Forelimb muscle (tissue), 1 donor: ENCODE results near the gene CDH20. TPM values are rescaled to one million over a fixed set of nuclear protein-coding genes. Genes with fewer than 3 reads are reported as not detected.
"Not testable (repeated sequence)": the region's sequence is repeated elsewhere in the genome, so short reads cannot be mapped to it uniquely, and the experiment has no call there.

ENCODE experiments used
- DNase-seq: peaks from one replicate; pipeline ENCODE4 v3.0.0-alpha.2; 2013; ENCODE audit warnings: low read depth
- polyA plus RNA-seq: library from polyadenylated mRNA; unstranded; fragments of 120-200 nt; gene quantifications from one replicate; pipeline ENCODE4 v1.2.1, GENCODE V29; 2013; ENCODE audit not compliant: insufficient read length

CDH20 gene
- polyA plus RNA-seq, 1 donor, result 1.4 TPM

DNA sequence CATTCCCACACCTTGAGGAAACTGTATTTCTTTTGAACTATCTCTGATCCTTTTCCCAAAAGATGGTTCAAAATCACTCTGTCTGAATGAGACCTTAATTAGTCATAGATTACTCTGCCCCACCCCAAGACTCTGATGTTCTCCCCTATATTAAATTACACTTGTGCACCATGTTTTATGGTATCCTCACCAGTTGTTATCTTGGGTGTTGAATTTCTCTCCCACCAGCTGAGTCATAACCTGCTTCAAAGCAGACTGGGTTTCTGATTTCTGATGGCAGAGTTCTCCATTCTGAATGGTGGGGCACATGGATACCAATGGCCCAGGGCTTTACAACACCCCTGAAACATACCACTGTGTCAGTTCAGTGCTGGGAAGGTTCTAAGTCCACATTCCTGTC lies 15.0 kb downstream of the CDH20 start:
- no peak for DNase-seq

DNA sequence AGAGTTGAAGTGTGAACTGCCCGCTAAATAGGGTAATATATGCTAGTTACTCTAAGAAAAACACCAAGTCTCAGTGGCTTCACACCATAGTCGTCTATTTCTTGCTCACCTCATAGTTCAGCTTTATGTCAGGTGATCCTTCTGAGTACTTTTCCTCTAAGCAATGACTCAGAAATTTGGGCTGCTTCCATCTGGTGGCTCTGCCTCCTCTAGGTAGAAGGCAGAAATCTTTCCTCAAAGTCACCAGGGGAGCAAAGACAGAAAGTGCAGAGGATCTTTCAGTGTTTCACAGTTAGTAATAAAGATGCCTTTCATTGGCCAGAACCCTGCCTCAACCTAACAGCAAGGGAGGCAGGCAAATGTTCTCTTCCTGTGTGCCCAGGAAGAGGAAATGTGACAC lies 17.3 kb downstream of the CDH20 start:
- DNase-seq, result no peak

DNA sequence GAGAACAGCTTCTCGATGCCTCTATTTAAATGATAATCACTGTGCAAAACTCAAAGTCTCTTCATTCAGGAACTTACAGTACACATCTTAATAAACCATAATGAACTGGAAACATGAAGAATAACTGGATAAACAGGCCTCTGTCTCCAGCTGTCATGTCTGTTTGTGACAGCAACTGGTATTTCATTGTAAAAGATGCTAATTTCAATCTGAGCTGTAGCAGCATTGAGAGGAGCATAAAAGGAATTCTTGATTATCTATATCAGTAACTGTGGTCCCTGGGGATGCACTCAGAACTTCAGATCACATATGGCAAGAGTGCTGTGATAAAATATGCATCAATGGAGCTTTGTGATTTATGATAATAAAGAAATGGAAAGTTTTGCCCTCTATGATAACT lies 18.8 kb downstream of the CDH20 start:
- DNase-seq, result no peak

DNA sequence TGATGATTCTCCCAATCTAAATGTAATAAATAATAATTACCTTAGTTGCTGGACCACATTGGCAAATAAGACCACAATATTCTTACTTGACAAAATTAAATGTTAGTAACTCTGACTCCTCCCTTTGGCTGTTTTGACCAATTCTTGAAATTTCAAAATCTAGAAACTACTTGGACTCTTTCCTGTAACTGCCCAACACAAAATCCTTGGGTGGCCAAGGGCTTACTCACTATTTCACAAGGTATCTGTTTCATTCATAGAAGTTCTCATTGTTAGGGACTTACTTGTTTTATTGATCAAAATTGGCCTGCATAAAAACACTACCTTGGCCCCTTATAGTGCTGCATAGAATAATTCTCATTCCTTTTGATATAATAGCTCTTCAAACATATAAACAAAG lies 19.4 kb downstream of the CDH20 start:
- no peak for DNase-seq

DNA sequence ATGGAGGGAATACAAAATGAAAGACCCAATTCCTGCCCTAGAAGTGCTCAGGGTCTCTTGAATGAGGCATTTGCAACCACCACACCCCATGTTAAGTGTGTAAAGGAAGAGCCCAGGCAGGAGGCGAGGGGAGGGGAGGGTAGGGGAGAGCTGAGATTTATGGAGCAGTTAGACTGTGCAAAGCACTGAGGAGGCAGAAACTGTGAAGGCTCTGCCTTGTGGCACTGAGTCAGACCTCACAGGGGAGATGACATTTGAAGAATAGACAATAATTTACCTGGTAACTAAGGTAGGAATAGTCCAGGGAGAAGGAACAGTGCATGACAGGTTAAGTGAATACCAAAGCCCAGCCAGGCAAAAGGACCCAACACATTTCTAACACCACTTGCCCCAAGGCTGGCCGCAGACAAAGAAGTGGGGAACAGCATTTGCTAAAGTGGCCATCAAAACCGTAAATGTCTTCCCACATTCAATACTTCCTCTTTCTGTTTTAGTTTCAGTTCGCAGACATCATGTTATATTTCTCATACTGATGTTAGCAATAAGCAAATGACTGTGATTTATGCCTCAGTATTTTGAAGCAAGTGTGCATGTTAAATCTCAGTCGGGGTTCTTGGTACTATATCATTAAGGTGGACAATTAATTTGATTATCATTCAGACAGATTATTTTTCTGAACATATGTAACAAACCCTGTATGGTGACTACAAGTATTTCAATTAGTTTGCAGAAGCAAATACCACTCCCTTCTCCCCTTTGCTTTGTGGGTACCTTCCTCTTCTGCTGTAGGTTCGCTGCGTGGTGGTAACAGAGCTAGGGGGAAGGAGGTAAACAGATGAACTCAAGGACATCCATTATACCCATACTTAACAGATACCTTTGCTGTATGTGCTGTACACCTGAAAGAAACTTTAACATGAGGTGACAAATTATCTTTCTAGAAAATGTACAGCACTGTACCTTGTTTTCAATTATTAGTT lies 27.5 kb downstream of the CDH20 start:
- no peak for DNase-seq

DNA sequence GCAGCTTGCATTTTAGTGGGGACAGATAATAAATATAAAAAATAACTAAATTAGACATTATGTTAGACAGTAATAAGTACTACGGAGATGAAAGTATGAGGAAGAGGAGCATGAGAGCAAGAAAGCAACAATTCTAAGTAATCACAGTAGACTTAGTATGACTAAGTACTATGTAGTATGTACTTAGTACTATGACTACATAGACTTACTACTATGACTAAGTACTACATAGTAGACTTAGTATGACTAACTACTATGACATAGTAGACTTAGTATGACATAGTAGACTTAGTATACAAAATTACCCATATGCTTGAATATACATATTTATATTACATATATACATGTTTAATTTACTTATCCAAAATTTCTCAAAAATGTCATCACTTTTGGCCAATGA lies 29.3 kb downstream of the CDH20 start:
- no peak for DNase-seq

DNA sequence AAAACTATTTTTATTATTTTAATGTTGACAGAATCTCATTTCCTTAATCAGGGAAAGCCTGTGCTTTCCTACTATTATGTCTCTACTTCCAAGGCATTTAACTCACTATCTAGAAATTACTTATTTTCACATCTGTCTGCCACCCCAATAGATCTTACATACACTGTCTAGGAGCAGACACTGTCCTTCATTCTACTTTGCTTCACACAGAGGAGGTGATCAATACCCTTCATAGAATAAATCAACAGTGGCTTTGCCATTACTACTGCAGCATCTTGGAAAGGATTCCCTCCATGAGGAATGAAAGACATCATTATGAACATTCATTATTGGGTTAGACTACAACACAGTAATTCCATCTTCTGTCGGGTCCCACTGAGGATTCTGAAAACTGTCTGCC lies 31.7 kb downstream of the CDH20 start:
- no peak for DNase-seq

DNA sequence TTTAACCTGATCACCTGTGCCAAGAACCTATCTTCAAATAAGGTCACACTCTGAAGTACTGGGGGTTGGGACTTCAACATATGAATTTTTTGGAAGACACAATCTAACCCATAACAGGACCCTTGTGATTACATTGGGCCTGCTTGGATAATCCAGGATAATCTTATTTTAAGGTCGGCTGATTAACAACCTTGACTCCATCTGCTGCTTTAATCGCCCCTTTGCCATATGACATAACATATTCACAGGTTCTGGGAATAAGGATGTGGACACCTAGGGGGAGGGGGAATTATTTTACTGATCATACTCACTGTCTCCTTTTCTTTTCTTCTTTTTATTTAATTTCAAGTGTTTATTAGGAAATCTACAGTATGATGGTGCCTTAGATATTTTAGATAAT lies 34.8 kb downstream of the CDH20 start:
- no peak for DNase-seq

DNA sequence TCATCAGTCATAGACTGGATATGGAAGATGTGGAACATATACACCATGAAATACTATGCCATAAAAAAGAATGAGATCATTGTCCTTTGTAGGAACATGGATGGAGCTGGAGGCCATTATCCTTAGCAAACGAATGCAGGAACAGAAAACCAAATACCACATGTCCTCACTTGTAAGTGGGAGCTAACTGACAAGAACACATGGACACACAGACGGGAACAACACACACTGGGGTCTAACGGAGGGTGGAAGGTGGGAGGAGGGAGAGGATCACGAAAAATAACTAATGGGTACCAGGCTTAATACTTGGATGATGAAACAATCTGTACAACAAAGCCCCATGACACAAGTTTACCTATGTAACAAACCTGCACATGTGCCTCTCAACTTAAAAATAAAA lies 36.4 kb downstream of the CDH20 start:
- not testable (repeated sequence) for DNase-seq

DNA sequence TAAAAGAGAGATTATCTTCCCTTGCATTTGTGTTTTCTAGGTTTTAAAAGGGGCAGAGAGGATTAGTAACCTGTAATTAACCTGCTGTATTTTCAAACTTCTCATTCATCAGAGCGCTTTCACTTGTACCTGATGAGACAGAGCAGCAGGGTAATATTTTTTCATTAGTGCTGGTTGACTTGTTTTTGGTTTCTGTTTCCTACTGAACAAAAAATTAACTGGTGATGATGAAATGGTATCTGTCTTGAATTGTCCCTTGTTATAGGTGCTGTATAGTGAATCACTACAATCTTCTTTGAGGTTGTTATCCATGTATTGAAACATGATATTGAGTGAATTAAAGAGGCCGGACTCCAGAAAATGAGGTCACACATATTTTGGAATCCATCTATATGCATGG lies 37.9 kb downstream of the CDH20 start:
- no peak for DNase-seq

DNA sequence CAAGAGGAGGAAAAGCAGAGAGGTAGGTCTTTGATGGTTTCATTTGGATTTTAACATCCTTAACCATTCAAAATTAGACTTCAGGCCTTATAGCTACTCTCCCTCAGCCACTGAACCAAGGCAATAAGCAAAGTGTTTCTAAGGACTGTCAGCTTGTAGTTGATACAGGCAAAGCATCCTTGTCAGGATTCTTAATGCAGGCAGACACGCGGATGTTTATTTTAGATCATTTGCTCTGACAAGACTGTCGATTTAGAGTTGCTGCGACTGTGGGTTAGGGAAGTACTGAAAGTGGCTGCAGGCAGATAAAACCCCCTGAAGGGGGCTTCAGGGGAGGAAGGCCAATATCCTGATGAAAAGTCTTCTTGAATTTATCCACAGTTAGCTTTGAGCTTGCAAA lies 46.6 kb downstream of the CDH20 start:
- no peak for DNase-seq

DNA sequence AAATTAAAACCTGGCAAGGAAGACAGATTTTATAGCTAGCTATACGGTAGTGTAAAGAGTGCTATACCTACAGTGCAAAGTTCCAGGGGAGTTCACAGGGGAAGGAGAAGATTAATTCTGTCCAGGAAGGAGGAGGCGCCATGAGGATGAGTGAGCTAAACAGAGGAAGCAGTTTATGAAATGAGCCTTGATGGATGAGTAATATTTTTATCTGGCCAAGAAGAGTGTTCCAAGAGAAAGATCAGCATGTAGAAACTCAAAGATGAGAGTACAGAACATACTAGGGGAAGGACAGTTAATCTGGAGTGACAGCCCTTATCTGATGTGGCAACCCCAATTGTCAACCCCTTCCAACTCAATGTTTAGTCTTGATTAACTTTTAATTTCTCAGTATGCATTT lies 54.8 kb downstream of the CDH20 start:
- no peak for DNase-seq

DNA sequence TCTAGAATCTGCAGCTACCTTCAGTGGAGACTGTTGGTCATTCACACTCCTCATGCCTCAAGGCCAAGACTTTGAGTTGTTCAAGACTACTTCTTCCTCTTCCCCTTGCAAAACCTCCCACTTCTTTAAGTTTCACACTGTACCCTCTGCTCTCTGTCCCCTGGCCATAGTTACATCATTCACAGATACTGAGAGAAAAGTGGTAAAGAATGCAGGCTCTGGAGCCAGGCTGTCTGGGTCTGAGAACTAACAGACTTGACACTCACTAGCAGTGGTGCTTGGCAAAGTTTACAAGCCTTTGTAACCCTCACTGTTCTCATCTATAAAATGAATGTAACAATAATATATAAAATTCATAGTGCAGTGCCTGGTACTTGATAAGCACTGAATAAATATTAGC lies 61.8 kb downstream of the CDH20 start:
- no peak for DNase-seq

DNA sequence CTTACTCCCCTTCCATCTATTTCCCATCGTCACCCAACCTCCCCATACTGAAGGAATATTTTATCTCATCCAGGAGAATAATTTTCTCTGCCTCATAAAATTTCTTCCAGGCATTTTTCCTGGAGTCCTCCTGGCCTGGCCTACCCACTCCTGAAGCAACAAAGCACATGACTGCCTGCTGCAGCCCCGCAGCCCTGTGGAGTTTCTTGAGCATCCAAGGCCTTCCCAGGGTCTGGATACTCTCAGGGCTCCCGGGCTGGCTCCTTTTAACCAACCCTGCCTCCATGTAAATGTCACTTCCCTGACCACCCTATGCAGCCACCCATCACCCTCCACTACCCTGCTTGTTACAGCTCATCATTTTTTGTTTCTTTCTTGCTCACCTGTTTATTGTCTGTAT lies 64.0 kb downstream of the CDH20 start:
- DNase-seq, result no peak

DNA sequence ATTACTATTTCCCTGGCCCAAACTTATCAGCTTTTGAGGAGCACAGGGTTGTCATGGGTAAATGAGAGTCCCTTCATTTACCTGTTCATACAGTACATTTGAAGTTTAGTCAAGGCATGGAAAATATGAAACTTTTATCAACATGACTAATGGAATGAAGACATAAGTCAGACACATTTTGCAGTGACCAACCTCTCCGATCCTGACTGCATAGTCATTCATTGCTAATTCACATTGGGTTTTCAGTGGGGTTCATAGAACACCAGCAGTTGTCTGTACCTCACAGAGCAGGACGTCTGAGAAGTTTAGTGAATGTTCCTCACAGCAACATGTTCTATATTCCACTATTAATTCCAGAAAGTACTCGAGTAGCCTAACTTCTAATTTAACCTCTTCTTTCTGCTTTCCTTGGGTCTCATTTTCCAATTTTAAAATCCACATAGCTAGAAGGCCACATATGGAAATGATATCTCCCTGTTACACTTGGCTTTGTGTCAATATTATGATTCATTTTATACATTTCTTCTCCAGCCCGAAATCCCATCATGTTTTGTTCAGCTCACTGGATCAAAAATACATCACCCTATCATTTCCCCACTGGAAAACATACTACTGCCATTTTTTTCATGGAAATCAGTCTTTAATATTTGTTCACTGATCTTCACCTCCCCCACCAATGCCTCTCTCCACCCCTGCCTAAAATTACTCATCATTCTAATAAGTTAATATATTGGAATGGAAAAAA lies 65.9 kb downstream of the CDH20 start:
- DNase-seq, result peak; percentile 63

DNA sequence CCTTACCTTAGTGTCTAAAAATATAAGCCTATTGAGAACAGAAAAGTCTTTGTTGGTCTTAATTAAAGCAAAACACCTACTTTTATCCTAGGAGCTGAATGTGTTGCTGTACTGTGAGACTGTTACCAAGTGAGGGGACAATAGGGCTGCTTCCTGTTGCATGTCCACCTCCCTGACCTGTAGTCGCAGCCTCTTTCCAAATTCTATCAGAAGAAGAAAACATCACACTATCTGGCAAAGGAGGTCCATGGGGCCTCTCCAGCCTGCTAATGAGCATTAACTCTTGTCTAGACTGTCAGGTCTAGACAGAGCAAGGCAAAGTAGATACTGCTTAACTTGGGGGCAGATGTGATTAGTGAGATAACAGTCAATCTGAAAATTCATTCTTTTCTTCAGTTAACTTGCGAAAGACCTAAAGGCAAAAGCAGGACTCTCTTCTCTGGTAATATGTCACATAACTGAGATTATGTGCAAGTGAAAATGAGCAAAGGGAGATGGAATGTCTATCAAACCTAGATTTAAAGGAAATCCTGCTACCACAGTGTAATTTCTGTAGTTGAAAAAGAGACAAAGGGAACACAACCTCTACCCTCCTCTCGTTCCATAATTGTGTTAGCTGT lies 66.9 kb downstream of the CDH20 start:
- no peak for DNase-seq

DNA sequence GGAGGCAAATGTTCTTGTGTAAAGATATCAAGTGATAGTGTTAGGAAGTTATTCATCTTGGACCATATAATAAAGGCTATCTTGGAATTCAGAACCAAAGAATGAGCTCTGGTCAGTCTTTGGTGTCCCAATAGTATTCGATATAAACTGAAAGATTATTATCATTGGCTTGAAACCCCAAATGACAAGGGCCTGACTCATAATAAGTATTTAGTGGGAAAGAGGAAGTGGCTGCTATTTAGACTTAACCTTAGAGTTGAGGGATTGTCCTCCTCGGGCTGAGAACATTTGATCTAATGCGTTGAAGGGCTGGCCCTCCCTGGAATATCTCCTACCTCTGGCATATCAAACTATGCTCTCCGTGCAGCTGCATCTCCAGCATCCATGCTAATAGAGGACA lies 67.5 kb downstream of the CDH20 start:
- no peak for DNase-seq

DNA sequence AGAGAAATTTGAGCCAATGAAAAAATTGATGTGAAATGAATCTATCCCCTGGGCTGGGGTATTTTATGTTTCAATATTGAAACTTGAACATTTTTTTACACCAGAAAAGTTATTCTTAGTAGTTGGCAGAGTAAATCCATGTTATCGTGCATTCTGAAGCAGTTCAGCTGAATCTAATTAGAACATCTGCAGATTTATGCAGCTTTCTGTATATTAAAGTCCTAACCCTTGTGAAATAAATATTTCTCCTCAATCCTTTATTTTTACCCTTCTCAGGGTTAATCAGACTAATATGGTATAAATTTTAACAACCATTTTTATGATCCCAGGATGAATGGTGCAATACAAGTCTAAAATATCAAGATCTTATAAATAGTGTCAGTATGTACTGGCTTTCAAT lies 69.5 kb downstream of the CDH20 start:
- DNase-seq, result no peak

DNA sequence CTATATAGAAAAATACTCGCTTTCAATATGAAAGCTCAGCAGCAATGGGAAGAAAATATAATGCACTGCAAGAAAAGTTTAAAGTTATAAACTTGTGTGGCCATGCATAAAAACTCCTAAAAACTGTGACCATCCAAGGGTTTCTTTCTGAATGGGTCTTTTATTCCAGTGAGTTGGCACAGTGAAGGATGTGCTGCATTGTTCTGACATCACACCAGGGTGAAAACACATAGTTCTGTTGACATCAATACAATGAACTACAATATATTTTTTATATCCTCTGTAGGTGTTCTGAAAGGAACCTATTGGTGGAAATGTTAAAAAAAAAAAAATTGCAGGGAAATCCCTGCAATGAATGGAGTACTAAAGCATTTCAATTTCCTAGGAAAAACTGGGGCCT lies 80.2 kb downstream of the CDH20 start:
- no peak for DNase-seq

DNA sequence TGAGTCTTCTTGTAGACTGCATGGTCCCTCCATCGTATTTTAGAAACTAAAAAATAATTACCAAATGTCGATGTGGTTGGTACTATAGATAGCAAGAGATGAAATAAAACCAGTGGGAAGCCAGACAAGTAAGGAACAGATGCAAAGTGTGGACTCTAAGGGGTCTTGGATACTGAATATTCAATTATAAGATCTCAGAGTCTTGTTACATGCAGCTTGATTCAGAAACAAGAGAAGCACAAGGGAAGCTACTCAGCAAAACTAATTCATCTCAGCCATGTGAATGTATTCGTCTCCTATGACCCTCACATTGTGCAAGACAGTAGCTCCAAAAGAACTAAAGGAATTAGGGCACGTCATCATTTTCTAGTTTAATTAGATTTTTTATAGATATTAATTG lies 80.9 kb downstream of the CDH20 start:
- no peak for DNase-seq

DNA sequence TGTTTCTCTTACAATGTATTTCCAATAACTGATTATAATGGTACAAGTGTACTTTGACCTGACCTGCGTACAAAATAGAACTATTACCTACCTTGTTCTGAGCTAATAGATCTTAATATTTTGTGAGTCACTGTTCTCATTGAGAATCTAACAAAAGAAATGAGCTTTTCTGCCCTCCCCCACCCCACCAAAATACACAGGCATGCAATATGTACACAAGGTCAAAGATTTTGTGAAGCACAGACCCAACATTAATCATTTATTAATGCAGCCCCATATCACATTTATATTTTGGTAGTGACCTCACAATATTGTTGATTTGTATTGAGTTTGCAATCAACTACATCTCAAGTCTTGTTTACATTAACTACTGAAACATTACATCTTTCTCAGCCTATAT lies 86.5 kb downstream of the CDH20 start:
- DNase-seq, result no peak

DNA sequence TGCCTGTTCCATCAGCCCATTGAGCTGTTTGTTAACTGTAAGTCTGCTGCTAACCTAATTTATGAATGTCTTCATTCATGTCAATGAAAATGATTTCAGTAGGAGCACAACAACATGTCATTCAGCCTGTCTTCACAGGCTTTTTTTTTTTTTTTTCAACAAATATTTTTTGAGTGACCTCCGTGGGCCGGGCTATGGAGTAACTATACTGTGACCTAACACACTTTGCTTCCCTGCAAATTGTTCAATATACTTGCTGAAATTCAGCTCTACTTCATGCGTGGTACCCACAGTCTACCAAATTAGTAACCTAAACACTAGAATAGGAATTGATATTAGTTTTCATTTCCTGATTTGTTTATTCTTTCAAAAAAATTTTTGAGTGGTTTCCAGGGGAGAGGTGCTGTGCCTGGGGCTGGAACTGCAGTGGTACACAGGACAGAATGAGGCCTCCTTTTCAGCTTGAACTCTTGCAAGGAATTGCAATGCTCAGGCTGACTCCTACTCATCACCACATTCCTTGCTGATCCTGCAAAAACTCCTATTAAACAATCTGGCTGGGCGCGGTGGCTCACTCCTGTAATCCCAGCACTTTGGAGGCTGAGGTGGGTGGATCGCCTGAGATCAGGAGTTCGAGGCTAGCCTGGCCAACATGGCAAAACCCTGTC lies 87.1 kb downstream of the CDH20 start:
- no peak for DNase-seq
